ENCODE data around the gene ADORA2A.

ADORA2A gene

GRCh38 chr22:24441406-24442351 is 14.3 kb downstream of the ADORA2A start:
- DNase-seq (ENCODE audit: low read depth): no peak
- no peak overlapping the region for H3K4me3 ChIP-seq (ENCODE audit: low read depth, low read length)

GRCh38 chr22:24442352-24442744 is 14.9 kb downstream of the ADORA2A start:
- H3K4me3 ChIP-seq (ENCODE audit: low read depth, low read length): no peak overlapping the region
- DNase-seq (ENCODE audit: low read depth): no peak

- no peak for DNase-seq (ENCODE audit: low read depth)
- no peak overlapping the region for H3K4me3 ChIP-seq (ENCODE audit: low read depth, low read length)
Measured at GRCh38 chr22:24443668-24444067, 16.3 kb downstream of the ADORA2A start.

- no peak overlapping the region for H3K4me3 ChIP-seq (ENCODE audit: low read depth, low read length)
- no peak for DNase-seq (ENCODE audit: low read depth)
Measured at GRCh38 chr22:24444251-24444650, 16.9 kb downstream of the ADORA2A start.

- no peak overlapping the region for H3K4me3 ChIP-seq (ENCODE audit: low read depth, low read length)
- DNase-seq (ENCODE audit: low read depth): no peak
Measured at GRCh38 chr22:24444729-24445466, 17.5 kb downstream of the ADORA2A start.

- DNase-seq (ENCODE audit: low read depth): no peak
- H3K4me3 ChIP-seq (ENCODE audit: low read depth, low read length): no peak overlapping the region
Measured at GRCh38 chr22:24445481-24446259, 18.3 kb downstream of the ADORA2A start.

GRCh38 chr22:24446260-24446611 is 18.8 kb downstream of the ADORA2A start:
- no peak overlapping the region for H3K4me3 ChIP-seq (ENCODE audit: low read depth, low read length)
- DNase-seq (ENCODE audit: low read depth): no peak

GRCh38 chr22:24450610-24451009 is 23.2 kb downstream of the ADORA2A start:
- no peak for DNase-seq (ENCODE audit: low read depth)

GRCh38 chr22:24451162-24451561 is 23.8 kb downstream of the ADORA2A start:
- DNase-seq (ENCODE audit: low read depth): no peak

More at GRCh38 chr22:24450610-24451009, 23.2 kb downstream of the ADORA2A start:
- H3K4me3 ChIP-seq (ENCODE audit: low read depth, low read length): no peak overlapping the region

GRCh38 chr22:24453853-24454252 is 26.5 kb downstream of the ADORA2A start:
- no peak for DNase-seq (ENCODE audit: low read depth)

More at GRCh38 chr22:24451162-24451561, 23.8 kb downstream of the ADORA2A start:
- H3K4me3 ChIP-seq (ENCODE audit: low read depth, low read length): no peak overlapping the region

GRCh38 chr22:24455039-24455438 is 27.6 kb downstream of the ADORA2A start:
- no peak overlapping the region for H3K4me3 ChIP-seq (ENCODE audit: low read depth, low read length)
- DNase-seq (ENCODE audit: low read depth): no peak

More at GRCh38 chr22:24453853-24454252, 26.5 kb downstream of the ADORA2A start:
- no peak overlapping the region for H3K4me3 ChIP-seq (ENCODE audit: low read depth, low read length)

- no peak for DNase-seq (ENCODE audit: low read depth)
Measured at GRCh38 chr22:24455751-24456426, 28.5 kb downstream of the ADORA2A start.

GRCh38 chr22:24457894-24458420 is 30.6 kb downstream of the ADORA2A start:
- no peak for DNase-seq (ENCODE audit: low read depth)
- H3K4me3 ChIP-seq (ENCODE audit: low read depth, low read length): no peak overlapping the region

More at GRCh38 chr22:24455751-24456426, 28.5 kb downstream of the ADORA2A start:
- H3K4me3 ChIP-seq (ENCODE audit: low read depth, low read length): no peak overlapping the region

GRCh38 chr22:24459911-24460310 is 32.5 kb downstream of the ADORA2A start:
- no peak overlapping the region for H3K4me3 ChIP-seq (ENCODE audit: low read depth, low read length)
- no peak for DNase-seq (ENCODE audit: low read depth)

GRCh38 chr22:24460418-24461089 is 33.2 kb downstream of the ADORA2A start:
- no peak for DNase-seq (ENCODE audit: low read depth)
- H3K4me3 ChIP-seq (ENCODE audit: low read depth, low read length): no peak overlapping the region

GRCh38 chr22:24463071-24463760 is 35.8 kb downstream of the ADORA2A start:
- no peak for DNase-seq (ENCODE audit: low read depth)
- H3K4me3 ChIP-seq (ENCODE audit: low read depth, low read length): no peak overlapping the region

GRCh38 chr22:24465566-24465965 is 38.2 kb downstream of the ADORA2A start:
- no peak overlapping the region for H3K4me3 ChIP-seq (ENCODE audit: low read depth, low read length)
- DNase-seq (ENCODE audit: low read depth): no peak

- no peak overlapping the region for H3K4me3 ChIP-seq (ENCODE audit: low read depth, low read length)
- DNase-seq (ENCODE audit: low read depth): no peak
Measured at GRCh38 chr22:24465975-24466374, 38.6 kb downstream of the ADORA2A start.
